ENCODE results near the gene UBE2E3.

DNA sequence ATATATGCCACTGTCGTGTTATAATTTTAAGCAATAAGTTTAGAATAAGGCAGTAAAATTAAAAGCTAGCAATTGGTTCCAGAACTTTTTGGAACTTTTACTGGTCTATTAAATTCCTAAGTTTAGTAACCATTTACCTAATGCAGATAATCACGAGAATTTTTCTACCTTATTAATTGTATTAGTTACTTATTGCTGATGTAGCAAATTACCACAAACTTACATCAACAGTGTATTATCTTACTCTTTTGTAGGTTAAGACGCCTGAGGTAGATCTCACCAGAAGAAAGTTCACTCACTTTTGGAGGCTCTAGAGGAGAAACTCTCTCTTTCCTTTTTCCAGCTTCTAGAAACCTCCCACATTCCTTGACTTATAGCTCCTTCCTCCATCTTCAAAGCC lies 14.0 kb upstream of the UBE2E3 start:
- TF ChIP-seq POLR2AphosphoS5 (IDR thresholded peaks at IDR 0.05; ENCODE audit: borderline replicate concordance, low read depth, low read length) = no peak
- no peak for TF ChIP-seq EZH2 (IDR thresholded peaks at IDR 0.05)
- TF ChIP-seq FOXP2 (optimal IDR thresholded peaks at IDR 0.05; ENCODE audit: control extremely low read depth, extremely low read length, insufficient read depth) = no peak
